CD14-positive monocyte (primary cell): ENCODE data around the gene ACVRL1. TPM values are rescaled to one million over a fixed set of nuclear protein-coding genes. Genes with fewer than 3 reads are reported as not detected.

ENCODE experiments used
- DNase-seq, 3 donors: peaks; one replicate each; pipeline ENCODE4 v3.0.0-alpha.2; 2011 to 2022
- H2AFZ ChIP-seq: 2 replicates; pipeline ENCODE4 v1.6.0; 2012; ENCODE audit warnings: mild to moderate bottlenecking, low read depth, low read length, inconsistent platforms; ENCODE audit not compliant: insufficient read depth, poor library complexity, severe bottlenecking
- H3K27ac ChIP-seq, 2 donors: 1 replicate in 1 of 2; 2 replicates in 1 of 2; pipeline ENCODE4 v1.5.1; 2012 to 2013; ENCODE audit warnings: low read length in 2 of 2, control low read depth in 1 of 2, inconsistent platforms in 1 of 2, low read depth in 1 of 2, mild to moderate bottlenecking in 1 of 2
- H3K27me3 ChIP-seq, 2 donors: one replicate each; pipeline versions ENCODE4 v1.6.0 to v1.6.1; 2011 to 2013; ENCODE audit warnings: low read length in 2 of 2; ENCODE audit not compliant: control insufficient read depth in 2 of 2, insufficient read depth in 2 of 2
- H3K36me3 ChIP-seq, 2 donors: replicated peaks in 1 of 2; 1 replicate in 1 of 2; 2 replicates in 1 of 2; pipeline versions ENCODE4 v1.5.1 to v1.6.1; 2012 to 2013; ENCODE audit warnings: low read length in 2 of 2, control low read depth in 1 of 2, inconsistent platforms in 1 of 2, mild to moderate bottlenecking in 1 of 2; ENCODE audit not compliant: insufficient read depth in 2 of 2, control insufficient read depth in 1 of 2
- H3K4me1 ChIP-seq, 2 donors: 1 replicate in 1 of 2; 2 replicates in 1 of 2; pipeline versions ENCODE4 v1.5.1 to v1.6.1; 2012 to 2013; ENCODE audit warnings: low read length in 2 of 2, control low read depth in 1 of 2, inconsistent platforms in 1 of 2, mild to moderate bottlenecking in 1 of 2, moderate library complexity in 1 of 2; ENCODE audit not compliant: insufficient read depth in 2 of 2, control insufficient read depth in 1 of 2
- H3K4me2 ChIP-seq: replicated peaks from 2 replicates; pipeline ENCODE3; 2012; ENCODE audit warnings: low read length, moderate library complexity, mild to moderate bottlenecking; ENCODE audit not compliant: poor library complexity, severe bottlenecking; ENCODE audit errors: extremely low read depth
- H3K4me3 ChIP-seq, 3 experiments: fragments of 200-600 bp in 1 of 3; sonication (generic) in 1 of 3; replicated peaks in 1 of 3; 1 replicate in 2 of 3; 2 replicates in 1 of 3; pipeline ENCODE4 v1.5.1; 2011 to 2013; ENCODE audit warnings: low read length in 3 of 3, mild to moderate bottlenecking in 3 of 3, control low read depth in 2 of 3, low read depth in 2 of 3, inconsistent platforms in 1 of 3, moderate library complexity in 1 of 3
- H3K79me2 ChIP-seq: 2 replicates; pipeline ENCODE4 v1.6.0; 2012; ENCODE audit warnings: mild to moderate bottlenecking, control low read depth, inconsistent platforms, low read length, moderate library complexity; ENCODE audit not compliant: insufficient read depth
- H3K9ac ChIP-seq: 2 replicates; pipeline ENCODE4 v1.6.0; 2017; ENCODE audit warnings: low read length, mild to moderate bottlenecking; ENCODE audit not compliant: insufficient read depth, poor library complexity, severe bottlenecking
- H3K9me3 ChIP-seq, 2 donors: replicated peaks in 1 of 2; 1 replicate in 1 of 2; 2 replicates in 1 of 2; pipeline versions ENCODE4 v1.5.1 to v1.6.1; 2012 to 2013; ENCODE audit warnings: low read length in 2 of 2, control low read depth in 1 of 2; ENCODE audit not compliant: control insufficient read depth in 1 of 2, insufficient read depth in 1 of 2
- H4K20me1 ChIP-seq: 2 replicates; pipeline ENCODE4 v1.6.0; 2012; ENCODE audit warnings: mild to moderate bottlenecking, low read length, control low read depth, moderate library complexity; ENCODE audit not compliant: insufficient read depth
- H3K27ac Mint-ChIP-seq, 7 donors: one replicate each; pipeline ENCODE4 v1.8.0; 2020; ENCODE audit warnings: mild to moderate bottlenecking in 7 of 7, mixed read lengths in 7 of 7, moderate library complexity in 6 of 7, inconsistent platforms in 2 of 7
- H3K27me3 Mint-ChIP-seq, 3 donors: one replicate each; pipeline ENCODE4 v1.8.0; 2021 to 2022; ENCODE audit warnings: low read depth in 3 of 3, mild to moderate bottlenecking in 3 of 3, mixed read lengths in 3 of 3, moderate library complexity in 3 of 3, inconsistent platforms in 1 of 3
- H3K36me3 Mint-ChIP-seq, 2 donors: one replicate each; pipeline ENCODE4 v1.8.0; 2020; ENCODE audit warnings: mixed read lengths in 2 of 2, inconsistent platforms in 1 of 2, mild to moderate bottlenecking in 1 of 2
- H3K4me1 Mint-ChIP-seq: one replicate; pipeline ENCODE4 v1.8.0; 2020; ENCODE audit warnings: mild to moderate bottlenecking, mixed read lengths
- H3K4me3 Mint-ChIP-seq, 2 donors: one replicate each; pipeline ENCODE4 v1.8.0; 2020; ENCODE audit warnings: mild to moderate bottlenecking in 2 of 2, mixed read lengths in 2 of 2, moderate library complexity in 1 of 2
- H3K9me3 Mint-ChIP-seq, 7 donors: one replicate each; pipeline ENCODE4 v1.8.0; 2020 to 2022; ENCODE audit warnings: mixed read lengths in 7 of 7, mild to moderate bottlenecking in 6 of 7, moderate library complexity in 6 of 7, inconsistent platforms in 2 of 7
- CTCF ChIP-seq: fragments of 200-600 bp; IDR thresholded peaks from one replicate; pipeline ENCODE4 v1.8.0; 2022; ENCODE audit warnings: antibody characterized with exemption, mild to moderate bottlenecking
- WGBS: methylation state at CpG from one replicate; pipeline ENCODE4 v1.1.5; 2013; ENCODE audit warnings: missing lambda C conversion rate; ENCODE audit not compliant: insufficient coverage; 5-methylcytosine and 5-hydroxymethylcytosine counted together
- intact Hi-C, 2 donors: fragments of 100-400 bp; cut with micrococcal nuclease; formaldehyde crosslinking; loops; one replicate each; pipeline versions ENCODE4 v1.15.0 to v1.15.1; 2023
- polyA plus RNA-seq, 3 donors: library from polyadenylated mRNA; depleted of rRNA in 1 of 3; unstranded in 2 of 3; stranded (reverse) in 1 of 3; fragments of 300-500 nt in 2 of 3; fragments of >200 nt in 1 of 3; fragmentation: Illumina TruSeq in 2 of 3; gene quantifications; 1 replicate in 2 of 3; 2 replicates in 1 of 3; pipeline ENCODE4 v1.2.3, GENCODE V29; 2012 to 2021

The ACVRL1 gene
- polyA plus RNA-seq, 3 donors: 1.5 to 3.6 (median 2.0) TPM

GRCh38 chr12:51890133-51890464 is 17.2 kb upstream of the ACVRL1 start:
- H3K4me1 Mint-ChIP-seq: peaks cover 41% of the 10 kb centered on the region

GRCh38 chr12:51890511-51891171 is 16.7 kb upstream of the ACVRL1 start:
- H3K4me2 ChIP-seq: no peak overlapping the region
- H3K27ac ChIP-seq: no peak overlapping the region
- H3K36me3 ChIP-seq: no peaks in the 10 kb centered on the region
- no peak overlapping the region for H3K9ac ChIP-seq
- Mint-ChIP-seq H3K4me3 (no peak overlapping the region), H3K27ac (no peak overlapping the region), H3K9me3 (peaks cover 0 to 1% (median 0%) of the 10 kb centered on the region in 7 donors), H3K4me1 (peaks cover 35% of the 10 kb centered on the region), H3K27me3 (peaks cover 0 to 2% (median 2%) of the 10 kb centered on the region in 3 donors), H3K36me3 (no peaks in the 10 kb centered on the region)
- H3K79me2 ChIP-seq: no peaks in the 10 kb centered on the region
- 92% methylated on average over 22 of the region's 22 CpGs for WGBS
- no peak overlapping the region for H3K4me3 ChIP-seq
- H4K20me1 ChIP-seq: no peaks in the 10 kb centered on the region
- no peaks in the 10 kb centered on the region for H3K9me3 ChIP-seq
- no peak for TF ChIP-seq CTCF
- H2AFZ ChIP-seq: no peak overlapping the region
- intact Hi-C loops: no loop called here
- no peaks in the 10 kb centered on the region for H3K27me3 ChIP-seq
- H3K4me1 ChIP-seq: peaks cover 28 to 43% of the 10 kb centered on the region in 2 donors
- DNase-seq: no peak

More at GRCh38 chr12:51890133-51890464, 17.2 kb upstream of the ACVRL1 start:
- WGBS: 89% methylated on average over 1 of the region's 2 CpGs
- no peak overlapping the region for H3K9ac ChIP-seq
- H3K27me3 Mint-ChIP-seq: peaks cover 0 to 2% (median 2%) of the 10 kb centered on the region in 3 donors
- no peak overlapping the region for H3K27ac ChIP-seq
- no peaks in the 10 kb centered on the region for H4K20me1 ChIP-seq
- no peaks in the 10 kb centered on the region for H3K27me3 ChIP-seq
- H3K9me3 Mint-ChIP-seq: peaks cover 0 to 1% (median 0%) of the 10 kb centered on the region in 7 donors
- peak overlapping the region in 1 of 7 donors; percentile 41 for H3K27ac Mint-ChIP-seq
- no peaks in the 10 kb centered on the region for H3K9me3 ChIP-seq
- intact Hi-C loops: no loop called here
- no peak for TF ChIP-seq CTCF
- H3K4me3 Mint-ChIP-seq: no peak overlapping the region
- H3K79me2 ChIP-seq: no peaks in the 10 kb centered on the region
- H3K36me3 Mint-ChIP-seq: peaks cover 0 to under 1% of the 10 kb centered on the region in 2 donors
- no peak overlapping the region for H3K4me2 ChIP-seq
- H3K4me3 ChIP-seq: no peak overlapping the region
- no peaks in the 10 kb centered on the region for H3K36me3 ChIP-seq
- H3K4me1 ChIP-seq: peaks cover 34 to 48% of the 10 kb centered on the region in 2 donors
- no peak overlapping the region for H2AFZ ChIP-seq
- DNase-seq: no peak
